ENCODE results near the gene RHOB.
"Not testable (repeated sequence)": the region's sequence is repeated elsewhere in the genome, so short reads cannot be mapped to it uniquely, and the experiment has no call there.

Gene RHOB

GRCh38 chr2:20435456-20435855 lies 11.4 kb upstream of the RHOB start:
- in situ Hi-C loops (cut with HindIII; ENCODE audit: low sequenced_read_pairs) = not testable (repeated sequence)

GRCh38 chr2:20436716-20437470 lies 10.0 kb upstream of the RHOB start:
- in situ Hi-C loops (cut with HindIII; ENCODE audit: low sequenced_read_pairs) = no loop called here

GRCh38 chr2:20438334-20439192 lies 8.3 kb upstream of the RHOB start:
- in situ Hi-C loops (cut with HindIII; ENCODE audit: low sequenced_read_pairs) = no loop called here

DNA sequence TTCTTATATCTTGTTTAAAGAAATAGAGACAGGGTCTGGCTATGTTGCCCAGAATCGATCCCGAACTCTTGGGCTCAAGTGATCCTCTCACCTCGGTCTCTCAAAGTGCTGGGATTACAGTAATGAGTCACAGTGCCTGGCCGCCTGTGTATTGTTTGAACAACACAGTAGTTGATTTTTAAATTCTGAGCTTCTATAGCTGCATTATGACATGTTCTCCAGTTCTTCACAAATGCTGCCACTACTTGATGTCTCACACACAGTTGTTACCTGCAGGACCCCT lies 7.7 kb upstream of the RHOB start:
- in situ Hi-C loops (cut with HindIII; ENCODE audit: low sequenced_read_pairs) = no loop called here

- in situ Hi-C loops (cut with HindIII; ENCODE audit: low sequenced_read_pairs) = no loop called here
Observed at GRCh38 chr2:20439503-20439902, 7.4 kb upstream of the RHOB start.

DNA sequence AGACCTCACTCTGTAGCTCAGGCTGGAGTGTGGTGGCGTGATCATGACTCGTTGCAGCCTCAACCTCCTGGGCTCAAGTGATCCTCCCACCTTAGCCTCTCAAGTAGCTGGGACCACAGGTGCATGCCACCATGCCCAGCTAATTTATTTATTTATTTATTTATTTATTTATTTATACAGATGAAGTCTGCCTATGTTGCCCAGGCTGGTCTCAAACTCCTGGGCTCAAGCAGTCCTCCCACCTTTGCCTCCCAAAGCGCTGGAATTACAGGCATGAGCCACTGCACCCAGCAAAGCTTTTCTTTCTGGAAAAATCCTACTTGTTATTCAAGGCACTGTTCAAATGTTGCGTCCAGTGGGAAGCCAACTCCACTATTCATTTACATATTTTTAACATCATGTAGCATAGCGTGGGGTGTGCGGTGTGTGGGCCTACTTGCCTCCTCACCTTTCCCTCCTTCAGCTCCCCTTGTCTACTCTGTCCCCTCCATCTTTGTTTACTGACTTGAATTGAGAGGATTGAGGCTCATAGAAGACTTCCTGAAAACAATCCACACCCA lies 6.8 kb upstream of the RHOB start:
- in situ Hi-C loops (cut with HindIII; ENCODE audit: low sequenced_read_pairs) = loop anchor here (10.0 kb wide), 1 partner anchor 55 kb away; no protein-coding TSS in a partner anchor

- in situ Hi-C loops (cut with HindIII; ENCODE audit: low sequenced_read_pairs) = loop anchor here (10.0 kb wide), 1 partner anchor 59 kb away; no protein-coding TSS in a partner anchor
Observed at GRCh38 chr2:20443276-20443920, 3.5 kb upstream of the RHOB start.

DNA sequence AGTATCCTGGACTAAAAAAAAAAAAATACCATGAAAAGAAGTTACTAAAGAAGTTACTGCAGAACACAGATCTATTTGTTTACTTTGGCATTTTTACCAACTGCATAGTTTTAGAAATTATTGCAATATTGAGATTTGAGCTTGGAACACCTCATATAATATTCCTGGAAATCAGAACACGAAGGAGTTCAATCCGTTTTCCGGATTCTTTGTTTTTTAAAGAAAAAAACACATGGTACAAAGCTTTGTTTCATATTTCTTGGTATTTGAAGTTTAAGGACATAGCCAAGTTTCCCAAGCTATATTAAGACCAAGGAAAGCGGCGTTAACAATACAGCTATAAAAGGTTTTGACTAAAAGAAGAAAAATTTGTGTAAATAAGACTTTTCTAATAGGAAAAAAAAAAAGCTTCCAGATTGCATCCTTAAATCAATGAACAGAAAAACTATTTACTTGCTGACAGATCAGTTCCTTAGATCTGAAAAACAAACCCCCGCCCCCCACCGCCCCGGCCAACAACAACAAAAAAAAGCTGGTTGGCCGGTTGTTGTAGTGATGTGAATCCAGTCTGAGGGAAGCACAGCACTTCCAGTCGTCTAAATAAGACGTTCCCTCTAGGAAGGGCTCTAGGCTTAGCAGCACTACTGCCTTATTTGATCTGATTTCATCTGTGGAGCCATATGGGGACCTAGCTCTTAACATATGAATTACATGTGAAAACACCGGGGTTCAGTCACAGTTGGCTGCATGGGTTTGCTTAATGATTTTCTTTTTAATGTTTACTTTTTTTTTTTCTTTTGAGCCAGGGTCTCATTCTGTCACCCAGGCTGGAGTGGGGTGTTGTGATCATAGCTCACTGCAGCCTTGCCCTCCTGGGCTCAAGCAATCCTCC lies 2.5 kb upstream of the RHOB start:
- in situ Hi-C loops (cut with HindIII; ENCODE audit: low sequenced_read_pairs) = loop anchor here (10.0 kb wide), 1 partner anchor 60 kb away; no protein-coding TSS in a partner anchor

GRCh38 chr2:20444993-20445910 lies 1.6 kb upstream of the RHOB start:
- in situ Hi-C loops (cut with HindIII; ENCODE audit: low sequenced_read_pairs) = loop anchor here (5.0 to 10.0 kb wide), 2 partner anchors 60 to 192 kb away; no protein-coding TSS in a partner anchor

- in situ Hi-C loops (cut with HindIII; ENCODE audit: low sequenced_read_pairs) = loop anchor here (5.0 to 10.0 kb wide), 2 partner anchors 62 to 191 kb away; no protein-coding TSS in a partner anchor
Observed at GRCh38 chr2:20446255-20446916, 488 bp upstream of the RHOB start.

GRCh38 chr2:20447437-20448245 lies 767 bp downstream of the RHOB start:
- in situ Hi-C loops (cut with HindIII; ENCODE audit: low sequenced_read_pairs) = loop anchor here (5.0 to 10.0 kb wide), 2 partner anchors 63 to 190 kb away; no protein-coding TSS in a partner anchor

DNA sequence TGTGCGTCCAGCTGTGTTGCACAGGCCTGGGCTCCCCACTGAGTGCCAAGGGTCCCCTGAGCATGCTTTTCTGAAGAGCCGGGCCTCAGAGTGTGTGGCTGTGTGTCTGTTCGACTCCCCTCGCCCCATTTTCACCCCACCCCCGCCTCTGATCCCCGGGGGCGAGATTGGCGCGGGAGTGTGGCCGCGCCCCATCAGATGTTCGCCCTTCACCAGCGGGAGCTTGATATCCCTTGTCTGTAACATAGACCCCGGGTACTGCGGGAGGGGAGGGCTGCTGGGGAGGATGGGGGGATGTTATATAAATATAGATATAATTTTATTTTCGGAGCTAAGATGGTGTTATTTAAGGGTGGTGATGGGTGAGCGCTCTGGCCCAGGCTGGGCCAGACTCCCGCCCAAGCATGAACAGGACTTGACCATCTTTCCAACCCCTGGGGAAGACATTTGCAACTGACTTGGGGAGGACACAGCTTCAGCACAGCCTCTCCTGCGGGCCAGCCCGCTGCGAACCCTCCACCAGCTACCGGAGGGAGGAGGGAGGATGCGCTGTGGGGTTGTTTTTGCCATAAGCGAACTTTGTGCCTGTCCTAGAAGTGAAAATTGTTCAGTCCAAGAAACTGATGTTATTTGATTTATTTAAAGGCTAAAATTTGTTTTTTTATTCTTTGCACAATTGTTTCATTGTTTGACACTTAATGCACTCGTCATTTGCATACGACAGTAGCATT lies 1.5 kb downstream of the RHOB start:
- in situ Hi-C loops (cut with HindIII; ENCODE audit: low sequenced_read_pairs) = loop anchor here (5.0 to 10.0 kb wide), 2 partner anchors 64 to 189 kb away; no protein-coding TSS in a partner anchor

- in situ Hi-C loops (cut with HindIII; ENCODE audit: low sequenced_read_pairs) = loop anchor here (5.0 to 10.0 kb wide), 2 partner anchors 64 to 188 kb away; no protein-coding TSS in a partner anchor
Observed at GRCh38 chr2:20448977-20449306, 2.1 kb downstream of the RHOB start.

GRCh38 chr2:20449501-20450200 lies 2.8 kb downstream of the RHOB start:
- in situ Hi-C loops (cut with HindIII; ENCODE audit: low sequenced_read_pairs) = loop anchor here (5.0 to 10.0 kb wide), 2 partner anchors 65 to 188 kb away; no protein-coding TSS in a partner anchor

DNA sequence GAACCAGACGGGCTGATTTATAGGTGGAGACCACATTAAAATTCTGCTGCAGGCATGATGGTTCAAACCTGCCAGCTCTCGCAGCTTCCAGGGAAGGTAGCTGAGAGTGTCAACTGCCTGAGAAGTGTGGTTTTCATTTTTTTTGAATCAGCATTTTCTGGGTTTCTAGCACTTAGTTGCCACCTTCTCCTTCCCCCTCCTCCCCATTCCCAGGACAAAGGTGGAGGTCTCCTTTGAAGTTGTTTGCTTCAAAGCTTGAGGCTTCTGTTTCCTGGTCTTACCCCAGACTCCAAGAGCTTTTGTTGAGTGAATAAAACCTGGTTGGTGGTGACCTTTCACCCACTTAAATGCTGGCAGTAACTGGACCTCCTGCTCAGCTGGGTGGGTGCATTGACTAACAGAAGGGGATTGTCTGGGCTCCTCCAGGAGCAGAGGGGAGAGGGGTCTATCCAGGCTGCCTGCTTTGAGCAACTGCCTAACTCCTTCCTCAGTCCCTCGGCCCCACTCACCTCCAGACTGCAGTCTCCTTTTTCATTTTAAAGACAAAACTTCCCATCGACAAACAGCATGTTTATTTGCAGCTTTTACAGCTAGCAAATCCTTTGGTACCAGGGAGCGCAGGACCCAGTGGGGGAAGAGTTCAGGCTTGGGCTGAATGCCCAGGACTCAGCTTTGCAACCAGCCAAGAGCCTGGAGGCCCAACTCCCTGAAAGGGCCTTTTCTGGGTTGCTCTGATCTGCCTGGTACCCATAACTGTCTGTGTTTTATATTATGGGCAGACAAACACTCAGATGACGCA lies 3.5 kb downstream of the RHOB start:
- in situ Hi-C loops (cut with HindIII; ENCODE audit: low sequenced_read_pairs) = no loop called here

DNA sequence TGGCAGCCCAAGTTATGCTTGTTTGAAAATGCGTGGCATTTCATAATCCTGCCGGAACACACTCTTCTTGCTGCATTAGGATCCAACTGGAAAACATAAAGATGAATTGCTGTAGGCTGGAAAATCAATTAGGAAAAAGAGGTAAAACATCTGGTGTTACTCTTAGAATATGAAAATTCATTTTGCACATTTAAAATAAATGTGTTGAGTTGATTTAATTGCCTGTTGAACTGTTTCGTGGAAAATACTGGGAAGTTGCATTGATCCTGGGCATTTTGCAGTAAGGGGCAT lies 4.1 kb downstream of the RHOB start:
- in situ Hi-C loops (cut with HindIII; ENCODE audit: low sequenced_read_pairs) = no loop called here
